NCI-H446 (cell line): ENCODE measurements around the gene TSHZ2.
A peak's percentile ranks its signal among the peaks of the same experiment; 100 is the strongest.
"Not testable (repeated sequence)": the region's sequence is repeated elsewhere in the genome, so short reads cannot be mapped to it uniquely, and the experiment has no call there.

ENCODE experiments used
- DNase-seq, 2 experiments: peaks; one replicate each; lab custom pipeline; 2025; lab: John Stamatoyannopoulos, UW

The TSHZ2 gene

DNA sequence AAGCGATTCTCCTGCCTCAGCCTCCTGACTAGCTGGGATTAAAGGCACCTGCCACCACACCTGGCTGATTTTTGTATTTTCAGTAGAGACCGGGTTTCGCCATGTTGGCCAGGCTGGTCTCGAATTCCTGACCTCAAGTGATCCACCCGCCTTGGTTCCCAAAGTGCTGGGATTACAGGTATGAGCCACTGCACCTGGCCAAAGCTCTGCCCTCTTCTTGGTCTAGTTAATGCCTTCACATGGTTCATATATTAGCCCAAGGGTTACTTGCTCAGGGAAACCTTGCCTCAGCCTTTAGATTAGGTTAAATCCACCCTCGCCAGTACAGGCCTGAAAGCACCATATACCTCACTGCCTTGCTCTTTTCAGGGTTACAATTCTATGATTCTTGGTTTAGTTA, 26.1 kb downstream of the TSHZ2 start:
- DNase-seq: no peak

DNA sequence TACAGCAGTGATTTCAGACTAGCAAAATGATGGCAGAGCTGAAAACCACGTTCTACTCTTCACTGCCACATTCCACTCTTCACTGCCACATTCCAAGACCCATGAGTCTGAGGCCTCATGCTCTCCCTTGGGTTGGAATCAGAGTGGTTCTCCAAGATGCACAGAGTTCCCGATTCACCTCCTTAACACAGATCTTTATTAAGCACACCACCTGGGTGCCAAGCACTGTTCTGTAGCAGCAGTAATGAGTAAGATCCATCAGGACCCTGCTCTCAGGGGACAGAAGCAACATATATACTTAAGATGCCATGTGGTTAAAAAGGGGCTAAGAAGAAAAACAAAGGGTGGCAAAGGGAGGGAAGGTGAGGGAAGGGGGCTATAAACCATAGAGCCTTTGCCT, 26.9 kb downstream of the TSHZ2 start:
- no peak for DNase-seq

DNA sequence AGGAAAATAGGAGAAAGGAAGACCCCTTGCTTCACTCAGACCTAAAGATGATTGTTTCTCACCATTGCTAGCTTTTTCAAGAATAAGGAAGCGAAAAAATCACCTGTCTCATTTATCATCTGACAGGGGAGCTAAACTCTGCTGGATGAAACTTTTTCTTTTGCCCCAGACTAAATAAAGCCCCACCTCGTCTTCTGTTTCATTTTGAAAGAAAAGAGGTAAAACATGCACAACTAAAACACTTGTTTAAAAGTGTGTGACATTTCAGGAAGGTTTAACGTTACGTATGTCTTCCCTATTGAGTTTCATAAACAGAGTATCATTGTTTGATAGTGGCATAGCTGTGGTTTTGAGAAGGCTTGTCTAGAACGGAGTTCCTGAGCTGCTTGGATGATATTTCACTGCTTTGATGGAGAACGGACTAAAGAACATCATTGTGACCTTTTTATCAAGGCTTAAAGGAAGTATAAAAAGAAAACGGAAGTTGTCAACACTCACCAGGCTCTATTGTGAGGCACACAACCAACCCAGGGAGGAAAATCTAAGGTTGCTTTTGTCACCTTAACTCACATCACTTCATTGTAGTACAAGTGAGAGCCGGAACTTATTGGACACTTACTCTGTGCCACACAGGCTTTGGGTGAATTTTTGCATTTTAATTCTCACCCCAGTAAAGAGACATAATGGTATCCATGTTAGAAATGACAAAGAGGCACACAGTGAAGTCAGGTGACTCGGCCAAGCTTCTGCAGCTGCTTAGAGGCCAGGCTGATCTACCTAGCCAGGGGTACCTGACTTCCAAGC, 29.5 kb downstream of the TSHZ2 start:
- no peak for DNase-seq

DNA sequence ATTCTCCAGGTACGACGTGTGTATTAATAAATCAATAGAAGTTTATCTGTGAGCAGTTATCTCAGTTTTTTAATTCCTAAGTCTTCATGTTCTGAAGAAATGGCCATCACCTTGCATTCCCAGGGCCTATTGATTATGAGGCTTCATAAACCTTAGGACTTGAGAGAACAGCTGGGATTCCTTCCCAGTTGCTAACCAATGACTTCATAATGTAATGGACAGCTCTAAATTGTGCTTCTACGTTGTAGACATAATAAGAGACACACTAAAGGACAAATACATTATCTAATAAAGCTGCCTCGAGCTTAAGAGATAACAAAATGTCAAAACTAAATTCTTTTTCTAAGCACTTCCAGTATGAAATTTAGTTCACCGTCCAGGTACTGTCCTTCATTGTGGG, 30.6 kb downstream of the TSHZ2 start:
- DNase-seq: no peak

DNA sequence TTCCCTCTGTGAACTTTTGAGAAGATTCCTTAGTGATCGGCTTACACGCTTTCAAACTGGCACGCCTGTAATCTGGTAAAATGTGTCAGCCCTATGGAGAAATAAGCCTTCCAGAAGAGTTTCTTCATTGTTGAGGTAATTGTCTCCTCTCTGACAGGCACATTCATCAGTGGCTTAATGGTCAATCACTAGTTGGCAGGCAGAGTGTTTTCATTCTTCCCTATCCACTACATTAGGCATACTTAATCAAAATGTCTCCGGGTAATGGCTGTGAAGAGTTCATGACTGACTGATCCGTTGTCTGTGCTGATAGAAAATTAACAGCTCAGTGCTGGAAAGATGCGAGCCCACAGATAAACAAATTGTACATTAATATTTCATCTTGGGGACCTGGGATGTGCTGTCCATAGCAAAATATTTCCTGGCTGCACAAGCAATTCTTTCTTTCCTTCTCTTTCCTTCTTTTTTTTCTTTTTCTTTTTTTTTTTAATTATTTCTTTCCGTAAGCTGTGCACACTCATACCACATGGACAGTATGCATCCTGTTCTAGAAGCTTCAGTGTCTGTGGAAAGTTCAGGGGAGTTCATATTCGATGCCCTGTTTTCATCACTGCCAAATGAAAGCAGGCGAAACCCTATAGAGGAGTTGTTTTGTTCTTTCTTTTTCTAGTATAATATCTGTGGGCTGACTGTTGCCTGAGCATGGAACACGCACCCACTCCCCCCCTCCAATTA, 31.4 kb downstream of the TSHZ2 start:
- DNase-seq: peak; percentile 72

DNA sequence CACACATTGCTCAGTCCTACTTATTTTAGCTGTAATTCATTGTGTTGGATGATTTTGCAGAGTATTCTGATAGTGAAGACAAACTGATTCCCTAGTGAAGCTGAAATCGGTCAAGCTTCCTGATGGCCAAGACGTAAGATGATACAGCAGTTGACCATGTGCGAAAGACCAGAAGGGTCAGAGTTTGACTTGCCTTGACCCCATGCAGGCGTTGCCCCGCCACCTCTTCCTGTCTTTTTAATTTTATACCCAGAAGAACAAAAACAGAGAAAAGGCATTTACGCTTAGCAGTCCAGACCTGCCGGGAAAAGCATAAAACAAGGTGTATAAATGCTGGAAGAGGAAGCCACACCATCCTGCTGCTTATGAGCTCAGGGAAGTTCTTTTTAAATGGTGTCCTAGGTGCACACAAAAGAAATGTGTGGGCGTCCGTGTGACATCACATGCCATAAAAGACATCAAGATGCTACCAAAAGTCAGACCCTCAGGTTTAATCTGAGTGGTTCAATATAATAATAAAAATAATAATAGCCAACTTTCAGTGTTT, 32.2 kb downstream of the TSHZ2 start:
- no peak for DNase-seq

DNA sequence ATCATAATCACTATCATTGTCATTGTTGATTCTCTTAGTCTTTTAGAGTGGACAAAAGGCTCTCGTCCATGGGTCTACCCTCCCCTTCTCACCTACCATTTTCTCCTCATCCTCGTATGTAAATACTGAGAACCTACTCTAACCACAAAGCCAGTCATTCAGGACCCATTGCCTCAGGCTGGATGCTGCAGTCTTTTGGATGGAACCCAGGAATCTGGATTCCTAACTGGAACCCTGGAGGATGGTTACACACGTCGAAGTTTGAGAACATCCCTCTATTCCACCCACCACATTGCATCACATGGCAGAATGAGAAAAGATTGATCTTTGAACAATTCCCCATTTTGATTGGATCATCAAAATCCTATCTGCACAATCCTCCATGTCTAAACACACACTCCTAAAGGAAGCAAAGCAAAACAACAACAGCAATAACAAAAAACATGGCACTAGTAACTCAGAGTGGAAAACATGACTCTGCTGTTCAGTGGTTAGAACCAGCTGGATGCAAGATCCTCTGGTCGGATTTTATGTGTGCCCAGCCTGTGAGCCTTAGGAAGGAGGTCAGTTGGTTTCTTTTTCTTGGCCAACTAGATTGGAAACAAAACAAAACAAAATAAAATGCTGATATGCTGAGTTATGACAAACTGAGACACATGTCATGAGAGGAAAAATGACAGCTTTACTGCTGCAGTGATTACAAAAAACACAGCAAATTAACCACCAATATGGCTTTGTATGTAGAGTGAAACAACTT, 38.0 kb downstream of the TSHZ2 start:
- no peak for DNase-seq

DNA sequence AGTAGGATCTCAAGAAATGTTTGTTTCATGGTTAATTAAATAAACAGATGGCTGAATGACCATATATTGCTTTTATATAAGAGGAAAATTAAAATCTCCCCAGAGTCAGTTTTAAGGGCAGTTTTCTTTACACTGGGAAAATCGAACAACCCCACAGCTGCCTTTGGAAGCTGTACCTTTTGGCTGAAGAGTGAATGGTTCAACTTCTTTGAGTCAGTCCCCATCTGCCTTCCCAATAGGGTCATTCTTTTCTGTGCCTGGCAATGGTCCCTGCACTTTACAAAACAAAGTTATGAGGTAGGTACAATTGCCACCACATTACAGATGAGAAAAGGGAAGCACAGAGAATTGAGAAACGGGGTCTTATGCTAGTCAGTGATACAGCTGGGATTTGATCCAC, 39.5 kb downstream of the TSHZ2 start:
- DNase-seq: no peak

DNA sequence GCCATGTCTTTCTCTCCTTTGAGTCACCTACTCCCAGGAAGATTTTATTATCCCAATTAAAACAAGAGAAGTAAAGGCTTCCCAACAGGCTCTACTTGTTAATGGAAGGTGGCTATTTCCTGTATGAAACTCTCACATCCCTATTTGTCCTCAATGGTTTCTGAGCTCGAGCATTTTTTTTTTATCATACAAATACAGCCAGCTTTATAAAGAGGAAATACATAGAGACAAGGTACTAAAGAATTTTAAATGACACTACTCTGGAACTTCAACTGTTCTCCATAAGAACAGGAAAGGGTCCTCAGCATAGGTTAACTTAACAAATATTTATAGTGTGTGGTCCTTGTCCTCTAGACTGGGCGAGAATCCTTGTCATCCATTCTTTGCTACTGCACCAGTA, 41.0 kb downstream of the TSHZ2 start:
- no peak for DNase-seq

DNA sequence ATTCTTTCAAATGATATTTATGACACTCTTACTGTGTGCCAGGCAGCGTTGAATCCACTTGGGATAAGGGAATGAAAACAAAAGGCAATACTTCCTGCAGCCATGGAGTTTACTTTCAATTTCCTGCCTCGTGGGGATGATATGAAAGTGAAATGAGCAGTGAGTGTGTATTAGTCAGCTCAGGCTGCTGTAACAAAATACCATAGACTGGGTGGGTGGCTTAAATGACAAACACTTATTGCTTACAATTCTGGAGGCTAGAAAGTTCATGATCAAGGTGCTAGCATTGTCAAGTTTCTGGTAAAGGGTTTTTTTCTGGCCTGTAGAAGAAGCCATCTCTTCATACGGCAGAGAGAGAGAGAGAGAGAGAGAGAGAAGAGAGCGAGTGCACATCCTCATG, 41.7 kb downstream of the TSHZ2 start:
- DNase-seq: no peak

DNA sequence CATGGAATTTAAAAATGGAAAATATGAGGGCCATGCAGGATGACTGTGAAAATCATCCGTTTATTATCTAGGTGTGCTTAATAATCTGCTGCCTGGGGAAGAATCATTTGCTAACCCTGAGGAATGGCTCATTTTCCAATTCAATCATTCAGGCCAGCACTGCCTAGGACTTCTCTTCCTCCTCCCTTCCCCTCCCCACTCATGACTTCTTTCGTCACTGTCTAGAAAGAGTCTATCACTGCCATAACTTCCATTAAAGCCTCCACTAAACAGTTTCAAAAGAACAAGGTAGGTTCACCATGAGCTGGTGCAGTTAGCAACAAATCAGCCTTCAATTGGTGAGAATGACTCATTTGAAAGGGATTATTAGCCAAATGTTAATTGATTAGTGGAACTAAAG, 43.9 kb downstream of the TSHZ2 start:
- DNase-seq: no peak

DNA sequence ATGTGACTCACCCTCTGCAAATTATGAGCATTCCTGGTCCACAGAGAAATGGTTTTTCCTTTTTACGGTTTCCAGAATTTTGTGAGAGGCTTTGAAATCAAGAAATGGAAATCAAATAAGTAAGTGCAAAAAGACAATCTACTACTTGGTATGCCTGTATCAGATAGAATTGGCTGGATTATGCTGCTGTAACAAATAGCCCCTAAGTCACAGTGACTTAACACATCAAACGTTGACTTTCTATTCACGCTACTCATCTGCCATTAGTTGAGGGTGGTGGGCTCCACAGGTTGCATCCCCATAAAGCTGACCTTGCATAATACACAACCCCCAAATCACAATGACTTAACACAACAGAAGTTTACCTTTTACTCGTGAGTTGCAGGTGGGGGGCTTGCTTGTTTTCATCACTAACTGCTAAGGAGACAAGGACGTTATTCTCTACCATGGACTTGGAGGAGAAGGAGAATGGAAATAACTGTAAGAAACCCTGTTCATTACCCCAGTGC, 44.4 kb downstream of the TSHZ2 start:
- DNase-seq: no peak

DNA sequence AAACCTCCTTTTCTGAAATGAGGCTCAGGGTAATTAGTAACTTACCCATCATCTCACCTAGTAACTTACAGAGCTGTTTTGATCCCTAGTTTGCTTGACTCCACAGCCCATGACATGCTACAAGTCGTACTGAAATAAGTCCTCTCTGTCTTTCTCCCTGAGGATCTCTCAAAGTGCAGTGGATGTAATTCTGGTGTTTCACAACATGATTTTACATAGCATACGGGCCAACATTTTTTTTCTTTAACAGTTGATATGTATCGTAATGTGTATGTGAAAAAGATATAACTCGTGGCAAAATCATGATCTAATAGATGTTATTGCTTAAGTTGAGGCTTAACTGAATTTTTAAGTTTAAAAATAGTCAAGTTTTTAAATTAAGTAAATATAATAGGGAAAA, 45.0 kb downstream of the TSHZ2 start:
- no peak for DNase-seq

DNA sequence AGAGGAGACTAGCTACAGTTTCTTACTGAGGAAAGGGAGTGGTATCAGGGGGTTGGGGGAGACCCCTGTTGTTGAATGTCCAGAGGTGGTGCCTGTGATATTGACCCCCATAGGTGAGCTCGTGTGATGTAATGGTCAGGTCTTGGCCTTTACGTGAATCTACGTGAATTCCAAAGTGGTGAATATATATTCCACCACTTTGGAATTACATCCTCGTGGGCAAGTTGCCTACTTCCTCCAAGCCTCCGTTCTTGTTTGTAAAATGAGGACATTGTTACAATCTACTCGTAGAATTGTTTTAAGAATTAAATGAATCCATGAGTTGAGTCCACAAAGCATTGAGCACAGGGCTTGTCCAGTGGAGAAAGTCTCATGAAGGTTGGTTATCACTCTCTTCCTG, 47.3 kb downstream of the TSHZ2 start:
- DNase-seq: no peak

DNA sequence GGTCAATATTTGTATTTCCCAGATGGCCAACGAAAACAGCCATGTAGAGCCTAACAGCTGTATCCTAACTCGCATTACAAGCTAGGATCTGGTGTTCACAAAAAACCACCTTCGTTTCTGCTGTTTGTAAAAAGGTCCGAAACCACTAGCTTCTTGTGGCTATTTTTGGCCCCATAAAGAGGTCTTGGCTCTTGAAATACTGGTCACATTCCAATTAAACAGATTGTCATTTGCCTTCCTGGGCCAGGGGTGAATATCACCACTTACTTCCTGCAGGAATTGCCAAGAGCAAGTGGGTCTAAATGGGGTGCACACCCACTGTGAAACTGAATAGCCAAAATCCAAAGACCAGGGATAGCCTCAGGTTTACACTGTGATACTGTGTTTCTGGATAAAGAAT, 48.2 kb downstream of the TSHZ2 start:
- DNase-seq: no peak

DNA sequence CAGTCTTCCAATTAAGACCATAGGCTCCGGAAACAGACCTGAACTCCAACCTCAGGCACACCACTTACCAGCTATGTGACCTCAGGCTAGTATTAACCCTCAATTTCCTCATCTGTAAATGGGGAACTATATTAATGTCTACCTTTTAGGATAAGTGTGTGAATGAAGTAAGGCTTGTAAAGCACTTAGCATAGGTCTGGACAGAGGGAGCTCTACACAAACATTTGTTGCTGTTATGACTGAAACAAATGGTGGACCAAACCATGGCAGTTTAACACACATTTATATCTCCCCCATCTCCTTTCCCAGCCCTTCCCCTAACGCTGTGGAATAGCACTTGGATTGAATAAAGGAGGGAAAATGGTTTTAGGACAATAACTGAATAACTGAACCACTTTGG, 48.7 kb downstream of the TSHZ2 start:
- no peak for DNase-seq

DNA sequence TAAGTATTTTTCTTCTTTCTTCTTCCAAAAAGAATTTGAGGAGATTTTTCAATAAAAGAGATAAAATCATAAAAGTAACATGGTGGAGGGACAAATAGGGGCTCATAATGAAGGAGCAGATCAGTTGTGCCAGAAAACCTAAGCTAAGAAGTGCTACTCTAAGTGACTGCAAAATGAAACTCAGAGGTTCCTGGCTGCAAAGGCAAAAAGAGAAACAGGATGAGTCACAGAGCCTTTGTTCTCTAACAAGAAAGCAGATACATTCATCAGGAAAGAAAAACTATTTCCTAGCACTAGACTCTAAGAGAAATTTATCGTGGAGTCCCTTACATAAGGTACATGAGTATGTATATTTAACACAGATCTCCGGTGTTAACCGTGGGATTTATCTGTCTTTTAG, 49.8 kb downstream of the TSHZ2 start:
- DNase-seq: no peak

DNA sequence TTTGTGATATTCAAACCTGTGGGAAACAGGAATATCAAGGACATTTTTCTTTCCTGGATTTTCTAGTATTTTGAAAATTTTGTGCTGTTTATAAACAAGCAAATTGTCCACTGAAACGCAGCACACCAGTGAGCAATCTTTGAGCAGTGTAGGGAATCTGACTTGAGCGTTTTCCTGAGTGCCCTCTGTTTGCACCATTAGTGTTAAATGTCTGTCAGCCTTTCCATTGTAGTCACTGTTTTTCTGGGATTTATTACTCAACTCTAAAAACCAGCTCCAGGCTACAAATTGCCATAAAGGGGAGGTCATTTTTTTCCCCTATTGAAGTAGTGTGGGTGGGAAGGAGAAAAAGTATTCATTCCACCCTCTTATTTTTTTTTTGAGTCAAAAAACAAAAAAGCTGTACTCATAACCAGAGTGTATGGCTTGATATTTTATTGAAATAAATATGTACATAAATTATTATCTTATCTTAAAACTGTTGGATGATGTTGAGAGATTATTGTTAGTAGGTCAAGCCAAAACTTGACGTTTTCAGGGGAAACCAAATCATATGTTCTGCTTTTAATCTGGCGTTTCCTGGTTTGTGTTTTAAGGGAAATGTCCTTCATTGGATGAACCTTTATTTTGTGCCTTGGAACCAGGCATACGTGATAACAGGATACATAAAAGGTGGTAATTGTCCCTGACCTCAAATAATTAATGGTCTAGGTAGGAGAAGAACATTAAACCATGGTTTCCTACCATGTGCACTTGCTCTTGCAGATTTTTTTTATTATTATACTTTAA, 51.8 kb downstream of the TSHZ2 start:
- DNase-seq: no peak

DNA sequence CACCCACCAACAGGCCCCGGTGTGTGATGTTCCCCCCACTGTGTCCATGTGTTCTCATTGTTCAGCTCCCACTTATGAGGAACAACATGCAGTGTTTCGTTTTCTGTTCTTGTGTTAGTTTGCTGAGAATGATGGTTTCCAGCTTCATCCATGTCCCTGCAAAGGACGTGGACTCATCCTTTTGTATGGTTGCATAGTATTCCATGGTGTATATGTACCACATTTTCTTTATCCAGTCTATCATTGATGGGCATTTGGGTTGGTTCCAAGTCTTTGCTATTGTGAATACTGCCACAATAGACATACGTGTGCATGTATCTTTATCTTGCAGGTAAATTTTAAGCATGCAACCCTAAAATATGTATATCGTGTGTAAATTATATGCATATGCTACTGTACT, 52.5 kb downstream of the TSHZ2 start:
- not testable (repeated sequence) for DNase-seq

DNA sequence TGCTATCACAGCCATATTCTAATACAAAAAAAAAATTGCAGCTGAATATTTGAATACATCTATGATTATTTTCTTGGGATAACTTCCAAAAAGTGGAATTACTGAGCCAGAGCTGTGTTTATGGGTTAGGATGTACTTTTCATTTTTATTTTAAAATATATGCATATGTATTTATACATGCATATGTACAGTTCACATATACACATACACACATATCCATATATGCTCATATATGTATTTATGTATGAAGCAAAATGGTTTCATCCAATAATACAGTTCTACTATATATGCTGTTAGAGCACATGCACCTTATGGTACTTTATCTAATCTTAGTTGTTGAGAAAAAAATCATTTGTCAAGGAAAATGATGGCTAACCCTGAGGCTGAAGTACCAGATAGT, 54.9 kb downstream of the TSHZ2 start:
- no peak for DNase-seq

DNA sequence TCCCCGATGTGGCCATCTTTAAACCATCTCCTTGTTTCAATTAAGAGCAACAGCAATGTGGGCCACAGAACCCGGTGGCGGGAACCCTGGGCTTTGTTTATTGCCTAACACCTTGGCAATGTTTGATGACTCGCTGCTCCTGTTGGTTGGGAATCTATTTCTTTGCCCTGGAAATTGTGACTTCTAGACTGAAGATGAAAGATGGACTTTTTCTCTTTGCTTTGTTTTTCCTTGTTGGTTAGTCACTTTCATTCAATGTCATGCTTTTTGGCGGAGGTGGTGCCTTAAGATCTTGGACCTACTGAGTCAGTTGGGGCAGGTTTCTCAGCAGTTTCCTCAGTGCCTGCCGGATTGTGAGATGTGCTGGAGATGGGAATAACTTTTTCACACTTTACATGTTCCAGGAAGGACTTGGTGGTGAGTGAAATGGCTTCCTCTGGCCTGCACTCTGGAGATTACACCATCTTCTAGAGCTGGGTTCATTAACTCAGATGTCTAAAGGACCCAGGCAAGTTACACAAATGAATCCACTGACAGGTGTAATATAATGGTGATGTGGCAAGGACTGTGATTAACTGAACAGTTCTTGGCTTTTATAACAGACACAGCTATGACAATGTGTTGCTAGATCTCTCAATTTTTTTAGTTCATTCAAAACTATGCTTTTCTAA, 56.3 kb downstream of the TSHZ2 start:
- DNase-seq: no peak
